ENCODE results near the gene SH3BP4.

Gene SH3BP4

GRCh38 chr2:234988491-234988890 lies 36.7 kb downstream of the SH3BP4 start:
- H3K79me2 ChIP-seq (ENCODE audit: insufficient read depth, low read length) = no peaks in the 10 kb centered on the region

GRCh38 chr2:234989183-234989701 lies 37.4 kb downstream of the SH3BP4 start:
- DNase-seq = no peak

More at GRCh38 chr2:234988491-234988890, 36.7 kb downstream of the SH3BP4 start:
- DNase-seq = no peak
- no peak overlapping the region for H3K9ac ChIP-seq (ENCODE audit: low read depth, low read length)
- no peak overlapping the region for H2AFZ ChIP-seq (ENCODE audit: low read depth, low read length)
- peaks cover 9% of the 10 kb centered on the region for H3K27me3 ChIP-seq (ENCODE audit: insufficient read depth, low read length, poor library complexity)
- H4K20me1 ChIP-seq (ENCODE audit: insufficient read depth, low read length) = no peaks in the 10 kb centered on the region
- TF ChIP-seq EZH2 (IDR thresholded peaks at IDR 0.05; ENCODE audit: borderline replicate concordance, low read depth, low read length, severe bottlenecking) = no peak
- TF ChIP-seq CTCF (IDR thresholded peaks at IDR 0.05; ENCODE audit: borderline replicate concordance, extremely low read depth, low read length, poor library complexity, severe bottlenecking) = no peak
- H3K4me2 ChIP-seq (ENCODE audit: insufficient read depth, low read length) = no peak overlapping the region
- no peak overlapping the region for H3K4me3 ChIP-seq (ENCODE audit: low read depth in 1 of 2, low read length in 2 of 2)
- no peaks in the 10 kb centered on the region for H3K9me3 ChIP-seq (ENCODE audit: insufficient read depth, low read length, severe bottlenecking)
- no peak for ATAC-seq (ENCODE audit: insufficient read depth, low read depth)
- no peak overlapping the region for H3K27ac ChIP-seq (ENCODE audit: low read length)
- H3K4me1 ChIP-seq (ENCODE audit: insufficient read depth, low read length) = no peaks in the 10 kb centered on the region
- H3K36me3 ChIP-seq (ENCODE audit: insufficient read depth, low read length) = no peaks in the 10 kb centered on the region

GRCh38 chr2:234990300-234990699 lies 38.5 kb downstream of the SH3BP4 start:
- H4K20me1 ChIP-seq (ENCODE audit: insufficient read depth, low read length) = no peaks in the 10 kb centered on the region
- TF ChIP-seq EZH2 (IDR thresholded peaks at IDR 0.05; ENCODE audit: borderline replicate concordance, low read depth, low read length, severe bottlenecking) = no peak
- TF ChIP-seq CTCF (IDR thresholded peaks at IDR 0.05; ENCODE audit: borderline replicate concordance, extremely low read depth, low read length, poor library complexity, severe bottlenecking) = no peak
- ATAC-seq (ENCODE audit: insufficient read depth, low read depth) (no peak), DNase-seq (no peak)
- H3K36me3 ChIP-seq (ENCODE audit: insufficient read depth, low read length) = no peaks in the 10 kb centered on the region
- no peaks in the 10 kb centered on the region for H3K79me2 ChIP-seq (ENCODE audit: insufficient read depth, low read length)
- no peaks in the 10 kb centered on the region for H3K9me3 ChIP-seq (ENCODE audit: insufficient read depth, low read length, severe bottlenecking)
- no peaks in the 10 kb centered on the region for H3K4me1 ChIP-seq (ENCODE audit: insufficient read depth, low read length)
- H3K27ac ChIP-seq (ENCODE audit: low read length) = no peak overlapping the region
- peaks cover 18% of the 10 kb centered on the region for H3K27me3 ChIP-seq (ENCODE audit: insufficient read depth, low read length, poor library complexity)
- H3K4me3 ChIP-seq (ENCODE audit: low read depth in 1 of 2, low read length in 2 of 2) = no peak overlapping the region
- no peak overlapping the region for H2AFZ ChIP-seq (ENCODE audit: low read depth, low read length)
- H3K9ac ChIP-seq (ENCODE audit: low read depth, low read length) = no peak overlapping the region
- no peak overlapping the region for H3K4me2 ChIP-seq (ENCODE audit: insufficient read depth, low read length)

More at GRCh38 chr2:234989183-234989701, 37.4 kb downstream of the SH3BP4 start:
- peaks cover 9% of the 10 kb centered on the region for H3K27me3 ChIP-seq (ENCODE audit: insufficient read depth, low read length, poor library complexity)
- no peak overlapping the region for H3K9ac ChIP-seq (ENCODE audit: low read depth, low read length)
- no peaks in the 10 kb centered on the region for H3K4me1 ChIP-seq (ENCODE audit: insufficient read depth, low read length)
- no peak overlapping the region for H3K4me3 ChIP-seq (ENCODE audit: low read depth in 1 of 2, low read length in 2 of 2)
- H3K27ac ChIP-seq (ENCODE audit: low read length) = no peak overlapping the region
- no peaks in the 10 kb centered on the region for H3K9me3 ChIP-seq (ENCODE audit: insufficient read depth, low read length, severe bottlenecking)
- H3K36me3 ChIP-seq (ENCODE audit: insufficient read depth, low read length) = no peaks in the 10 kb centered on the region
- H4K20me1 ChIP-seq (ENCODE audit: insufficient read depth, low read length) = no peaks in the 10 kb centered on the region
- H3K79me2 ChIP-seq (ENCODE audit: insufficient read depth, low read length) = no peaks in the 10 kb centered on the region
- H2AFZ ChIP-seq (ENCODE audit: low read depth, low read length) = no peak overlapping the region
- no peak for ATAC-seq (ENCODE audit: insufficient read depth, low read depth)
- H3K4me2 ChIP-seq (ENCODE audit: insufficient read depth, low read length) = no peak overlapping the region
- TF ChIP-seq EZH2 (IDR thresholded peaks at IDR 0.05; ENCODE audit: borderline replicate concordance, low read depth, low read length, severe bottlenecking) (no peak), CTCF (IDR thresholded peaks at IDR 0.05; ENCODE audit: borderline replicate concordance, extremely low read depth, low read length, poor library complexity, severe bottlenecking) (no peak)

Measured in DND-41 (cell line).